GM18505 (cell line): ENCODE results near the gene SHROOM4.

Experiments
- ATAC-seq: cut with Tn5 transposase; IDR thresholded peaks from one replicate; pipeline ENCODE4 v1.9.1; 2021; ENCODE audit not compliant: unreplicated experiment
- POLR2A ChIP-seq: IDR thresholded peaks from 4 replicates; pipeline ENCODE4 v1.6.1; 2011; ENCODE audit warnings: borderline replicate concordance; ENCODE audit not compliant: insufficient read depth, insufficient read length; ENCODE audit errors: extremely low read depth

The SHROOM4 gene

GRCh38 chrX:50609796-50610195, 204.2 kb downstream of the SHROOM4 start:
- no peak for TF ChIP-seq POLR2A
- no peak for ATAC-seq

GRCh38 chrX:50606300-50606950, 207.6 kb downstream of the SHROOM4 start:
- no peak for ATAC-seq
- TF ChIP-seq POLR2A = no peak

GRCh38 chrX:50596056-50596455, 217.9 kb downstream of the SHROOM4 start:
- ATAC-seq = no peak
- no peak for TF ChIP-seq POLR2A

GRCh38 chrX:50594788-50595187, 219.2 kb downstream of the SHROOM4 start:
- TF ChIP-seq POLR2A = no peak
- no peak for ATAC-seq

- TF ChIP-seq POLR2A = no peak
- no peak for ATAC-seq
These were observed 227.0 kb downstream of the SHROOM4 start for GRCh38 chrX:50586980-50587379.

- no peak for ATAC-seq
- no peak for TF ChIP-seq POLR2A
These were observed 227.6 kb downstream of the SHROOM4 start for GRCh38 chrX:50586407-50586806.

- no peak for ATAC-seq
- TF ChIP-seq POLR2A = no peak
These were observed 232.6 kb downstream of the SHROOM4 start for GRCh38 chrX:50581405-50581804.

- no peak for ATAC-seq
- TF ChIP-seq POLR2A = no peak
These were observed 234.0 kb downstream of the SHROOM4 start for GRCh38 chrX:50579955-50580354.

GRCh38 chrX:50577326-50577725, 236.7 kb downstream of the SHROOM4 start:
- TF ChIP-seq POLR2A = no peak
- ATAC-seq = no peak

GRCh38 chrX:50567636-50568035, 246.4 kb downstream of the SHROOM4 start:
- ATAC-seq = no peak
- TF ChIP-seq POLR2A = no peak

- ATAC-seq = no peak
- no peak for TF ChIP-seq POLR2A
These were observed 248.3 kb downstream of the SHROOM4 start for GRCh38 chrX:50565718-50566117.
